Tibial nerve (tissue), 4 donors: ENCODE results near the gene SH3BP1.

ENCODE experiments used
- EP300 ChIP-seq, 2 donors: sonication (generic); formaldehyde crosslinking; IDR thresholded peaks; one replicate each; pipeline ENCODE4 v1.6.1; 2017; ENCODE audit warnings: antibody characterized with exemption in 2 of 2, mild to moderate bottlenecking in 1 of 2
- POLR2A ChIP-seq, 2 donors: fragments of 450-650 bp; IDR thresholded peaks; one replicate each; pipeline ENCODE4 v1.6.1; 2017; ENCODE audit warnings: antibody characterized with exemption in 2 of 2, mild to moderate bottlenecking in 2 of 2, moderate library complexity in 2 of 2
- TF ChIP-seq, protein P1 (sequence below), 5 experiments: fragments of 200-600 bp in 3 of 5; fragments of 450-650 bp in 2 of 5; sonication (generic) in 3 of 5; IDR thresholded peaks; one replicate each; pipeline ENCODE4 v1.5.1; 2016 to 2019; ENCODE audit warnings: antibody characterized with exemption in 5 of 5, mild to moderate bottlenecking in 3 of 5, moderate library complexity in 2 of 5

DNA sequence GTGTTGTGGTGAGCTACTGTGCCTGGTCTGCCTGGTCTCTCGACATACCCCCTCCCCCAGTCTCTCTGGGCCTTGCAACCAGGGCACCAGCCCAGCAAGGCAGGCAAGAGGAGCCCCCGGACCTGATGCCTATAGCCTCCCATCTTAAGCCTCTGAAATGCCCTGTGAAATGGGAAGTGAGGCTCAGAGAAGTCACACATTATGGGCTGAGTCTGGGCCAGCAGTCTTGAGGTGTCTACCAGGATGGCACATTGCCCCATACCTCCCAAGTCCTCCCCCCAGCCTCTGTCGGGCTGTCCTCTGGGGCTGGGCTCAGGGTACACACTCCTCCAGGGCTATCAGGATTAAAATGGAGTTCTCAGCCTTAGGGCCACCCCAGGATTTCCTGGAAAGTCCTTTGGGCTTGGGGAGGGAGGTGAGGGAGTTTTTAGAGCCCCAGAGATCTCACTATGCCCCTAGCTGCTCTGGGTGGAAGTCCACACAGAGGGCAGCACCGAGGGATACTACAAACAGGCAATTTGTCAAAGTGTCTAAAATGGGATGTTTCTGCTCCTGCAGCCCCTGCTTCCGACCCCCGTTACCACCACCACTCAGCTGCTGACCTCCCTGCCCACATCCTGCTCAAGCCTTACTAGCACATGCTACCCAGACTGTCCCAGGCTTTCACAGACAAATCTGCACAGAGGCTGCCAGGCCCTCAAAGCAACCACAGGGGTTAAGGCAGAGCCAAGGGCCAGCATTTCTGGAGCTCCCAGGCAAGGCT is 3.1 kb upstream of the SH3BP1 start:
- TF ChIP-seq, protein P1, sequence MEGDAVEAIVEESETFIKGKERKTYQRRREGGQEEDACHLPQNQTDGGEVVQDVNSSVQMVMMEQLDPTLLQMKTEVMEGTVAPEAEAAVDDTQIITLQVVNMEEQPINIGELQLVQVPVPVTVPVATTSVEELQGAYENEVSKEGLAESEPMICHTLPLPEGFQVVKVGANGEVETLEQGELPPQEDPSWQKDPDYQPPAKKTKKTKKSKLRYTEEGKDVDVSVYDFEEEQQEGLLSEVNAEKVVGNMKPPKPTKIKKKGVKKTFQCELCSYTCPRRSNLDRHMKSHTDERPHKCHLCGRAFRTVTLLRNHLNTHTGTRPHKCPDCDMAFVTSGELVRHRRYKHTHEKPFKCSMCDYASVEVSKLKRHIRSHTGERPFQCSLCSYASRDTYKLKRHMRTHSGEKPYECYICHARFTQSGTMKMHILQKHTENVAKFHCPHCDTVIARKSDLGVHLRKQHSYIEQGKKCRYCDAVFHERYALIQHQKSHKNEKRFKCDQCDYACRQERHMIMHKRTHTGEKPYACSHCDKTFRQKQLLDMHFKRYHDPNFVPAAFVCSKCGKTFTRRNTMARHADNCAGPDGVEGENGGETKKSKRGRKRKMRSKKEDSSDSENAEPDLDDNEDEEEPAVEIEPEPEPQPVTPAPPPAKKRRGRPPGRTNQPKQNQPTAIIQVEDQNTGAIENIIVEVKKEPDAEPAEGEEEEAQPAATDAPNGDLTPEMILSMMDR (IDR thresholded peaks at IDR 0.05): peak in 2 of 5 experiments; percentile 10 to 37
- no peak for TF ChIP-seq POLR2A (IDR thresholded peaks at IDR 0.05)
- no peak for TF ChIP-seq EP300 (IDR thresholded peaks at IDR 0.05)
